IMR-90 (cell line): ENCODE results near the gene SEC23A. TPM values are rescaled to one million over a fixed set of nuclear protein-coding genes. Genes with fewer than 3 reads are reported as not detected.

Source experiments
- ATAC-seq: fragments of 200-7000 bp; cut with Tn5 transposase; 2 replicates; pipeline ENCODE4 v1.9.1; 2020; ENCODE audit warnings: low read depth, mild to moderate bottlenecking, moderate library complexity
- BruUV-seq: library from RNA; stranded (reverse); fragments of 400-500 nt; replicated peaks from 2 replicates; lab custom pipeline; 2021; lab: Mats Ljungman, UMichigan
- CTCF ChIA-PET: fragments of 300-600 bp; formaldehyde crosslinking; extraction: SDS; loops from one replicate; lab custom pipeline; 2021; ENCODE audit warnings: antibody characterized with exemption; lab: Yijun Ruan, JAX
- POLR2A ChIA-PET: fragments of 300-600 bp; sonication (Branson Sonifier 250); formaldehyde crosslinking; loops from one replicate; lab custom pipeline; 2022; ENCODE audit warnings: antibody characterized with exemption; ENCODE audit not compliant: unreplicated experiment; lab: Charles Lee
- DNase-seq: peaks from one replicate; pipeline ENCODE4 v3.0.0; 2013
- H2AFZ ChIP-seq: replicated peaks from 2 replicates; pipeline ENCODE3; 2013; ENCODE audit warnings: low read length, mild to moderate bottlenecking; ENCODE audit not compliant: poor library complexity
- H2AK5ac ChIP-seq: 2 replicates; pipeline ENCODE4 v1.6.1; 2013; ENCODE audit warnings: low read depth, low read length, inconsistent platforms
- H2AK9ac ChIP-seq: replicated peaks from 2 replicates; pipeline ENCODE3; 2013; ENCODE audit warnings: mild to moderate bottlenecking, low read depth, low read length, moderate library complexity; ENCODE audit not compliant: poor library complexity
- H2BK120ac ChIP-seq: 2 replicates; pipeline ENCODE4 v1.6.1; 2013; ENCODE audit warnings: low read depth, low read length, inconsistent platforms
- H2BK15ac ChIP-seq: 3 replicates; pipeline ENCODE4 v1.6.1; 2013; ENCODE audit warnings: low read depth, low read length, inconsistent platforms
- H2BK20ac ChIP-seq: 2 replicates; pipeline ENCODE4 v1.6.1; 2013; ENCODE audit warnings: low read depth, mild to moderate bottlenecking, inconsistent platforms, low read length, moderate library complexity
- H2BK5ac ChIP-seq: 2 replicates; pipeline ENCODE4 v1.6.1; 2013; ENCODE audit warnings: mild to moderate bottlenecking, low read depth, low read length, inconsistent platforms; ENCODE audit not compliant: poor library complexity, severe bottlenecking
- H3K14ac ChIP-seq: replicated peaks from 2 replicates; pipeline ENCODE4 v1.6.1; 2013; ENCODE audit warnings: low read depth, low read length, inconsistent platforms
- H3K18ac ChIP-seq: 2 replicates; pipeline ENCODE4 v1.6.1; 2013; ENCODE audit warnings: low read depth, low read length, control low read depth
- H3K23ac ChIP-seq: 2 replicates; pipeline ENCODE4 v1.6.1; 2013; ENCODE audit warnings: low read depth, low read length, inconsistent platforms
- H3K27ac ChIP-seq: 2 replicates; pipeline ENCODE4 v1.5.1; 2013; ENCODE audit warnings: mild to moderate bottlenecking, control low read depth, low read length; ENCODE audit not compliant: insufficient read depth
- H3K27me3 ChIP-seq: 2 replicates; pipeline ENCODE4 v1.6.1; 2013; ENCODE audit warnings: low read length; ENCODE audit not compliant: control insufficient read depth, insufficient read depth
- H3K36me3 ChIP-seq: 2 replicates; pipeline ENCODE4 v1.6.1; 2013; ENCODE audit warnings: low read length, mixed read lengths; ENCODE audit not compliant: control insufficient read depth, insufficient read depth
- H3K4ac ChIP-seq: 2 replicates; pipeline ENCODE4 v1.6.1; 2013; ENCODE audit warnings: low read depth, low read length, inconsistent platforms
- H3K4me1 ChIP-seq: 2 replicates; pipeline ENCODE4 v1.6.1; 2013; ENCODE audit warnings: low read length, mixed read lengths; ENCODE audit not compliant: control insufficient read depth, insufficient read depth
- H3K4me2 ChIP-seq: 2 replicates; pipeline ENCODE4 v1.6.1; 2013; ENCODE audit warnings: low read depth, mild to moderate bottlenecking, control low read depth, low read length, moderate library complexity
- H3K4me3 ChIP-seq: 2 replicates; pipeline ENCODE4 v1.5.1; 2013; ENCODE audit warnings: low read depth, mild to moderate bottlenecking, control low read depth, low read length, moderate library complexity; ENCODE audit not compliant: insufficient read depth
- H3K56ac ChIP-seq: 2 replicates; pipeline ENCODE4 v1.6.1; 2013; ENCODE audit warnings: low read length, inconsistent platforms; ENCODE audit not compliant: insufficient read depth; ENCODE audit errors: extremely low read depth
- H3K79me1 ChIP-seq, 2 experiments: 2 replicates each; pipeline ENCODE4 v1.6.1; 2013; ENCODE audit warnings: low read length in 2 of 2, inconsistent platforms in 1 of 2, low read depth in 1 of 2
- H3K9ac ChIP-seq: 2 replicates; pipeline ENCODE4 v1.6.1; 2013; ENCODE audit warnings: low read depth, low read length, control low read depth
- H3K9me1 ChIP-seq: 2 replicates; pipeline ENCODE4 v1.6.1; 2013; ENCODE audit warnings: low read length, inconsistent platforms; ENCODE audit not compliant: insufficient read depth
- H3K9me3 ChIP-seq: 2 replicates; pipeline ENCODE4 v1.6.1; 2013; ENCODE audit warnings: low read length; ENCODE audit not compliant: control insufficient read depth, insufficient read depth
- H4K20me1 ChIP-seq: 2 replicates; pipeline ENCODE4 v1.6.1; 2013; ENCODE audit warnings: low read length, inconsistent platforms; ENCODE audit not compliant: insufficient read depth
- H4K5ac ChIP-seq: 2 replicates; pipeline ENCODE4 v1.6.1; 2013; ENCODE audit warnings: mild to moderate bottlenecking, low read depth, low read length, control low read depth
- H4K8ac ChIP-seq, 2 experiments: 2 replicates each; pipeline ENCODE4 v1.6.1; 2013; ENCODE audit warnings: low read depth in 2 of 2, low read length in 2 of 2, control low read depth in 1 of 2, inconsistent platforms in 1 of 2
- H4K91ac ChIP-seq: 2 replicates; pipeline ENCODE4 v1.6.1; 2013; ENCODE audit warnings: low read depth, low read length, inconsistent platforms; ENCODE audit not compliant: insufficient read depth
- BHLHE40 ChIP-seq: fragments of 150-350 bp; IDR thresholded peaks from 2 replicates; pipeline ENCODE4 v1.6.1; 2016; ENCODE audit warnings: mild to moderate bottlenecking, low read depth, low read length
- CEBPB ChIP-seq: IDR thresholded peaks from 2 replicates; pipeline ENCODE4 v1.6.1; 2012; ENCODE audit warnings: low read depth, low read length, improper control_type of control experiment
- CHD1 ChIP-seq: IDR thresholded peaks from 2 replicates; pipeline ENCODE4 v1.6.1; 2012; ENCODE audit warnings: low read depth, low read length, improper control_type of control experiment
- ELK1 ChIP-seq: fragments of 150-350 bp; IDR thresholded peaks from 2 replicates; pipeline ENCODE4 v1.6.1; 2016; ENCODE audit warnings: low read depth, mild to moderate bottlenecking, low read length, moderate library complexity, borderline replicate concordance
- FOS ChIP-seq: fragments of 150-350 bp; IDR thresholded peaks from 2 replicates; pipeline ENCODE4 v1.6.1; 2016; ENCODE audit warnings: low read depth, low read length
- MAFK ChIP-seq: IDR thresholded peaks from 2 replicates; pipeline ENCODE4 v1.6.1; 2012; ENCODE audit warnings: low read depth, low read length, improper control_type of control experiment
- MAZ ChIP-seq: IDR thresholded peaks from 2 replicates; pipeline ENCODE4 v1.6.1; 2012; ENCODE audit warnings: low read depth, mild to moderate bottlenecking, low read length, improper control_type of control experiment, moderate library complexity, borderline replicate concordance
- MXI1 ChIP-seq: IDR thresholded peaks from 2 replicates; pipeline ENCODE4 v1.6.1; 2012; ENCODE audit warnings: low read depth, mild to moderate bottlenecking, low read length, moderate library complexity, borderline replicate concordance
- NFE2L2 ChIP-seq: fragments of 150-350 bp; IDR thresholded peaks from 2 replicates; pipeline ENCODE4 v1.6.1; 2016; ENCODE audit warnings: low read depth, mild to moderate bottlenecking, low read length
- POLR2A ChIP-seq: IDR thresholded peaks from 2 replicates; pipeline ENCODE4 v1.6.1; 2012; ENCODE audit warnings: mild to moderate bottlenecking, low read depth, low read length
- RAD21 ChIP-seq: IDR thresholded peaks from 2 replicates; pipeline ENCODE4 v1.6.1; 2012; ENCODE audit warnings: low read length, improper control_type of control experiment
- RCOR1 ChIP-seq: IDR thresholded peaks from 2 replicates; pipeline ENCODE4 v1.6.1; 2012; ENCODE audit warnings: mild to moderate bottlenecking, low read length, improper control_type of control experiment; ENCODE audit not compliant: insufficient replicate concordance
- RFX5 ChIP-seq: IDR thresholded peaks from 2 replicates; pipeline ENCODE4 v1.8.0; 2012; ENCODE audit warnings: low read depth, mild to moderate bottlenecking, low read length, moderate library complexity
- SMC3 ChIP-seq: fragments of 150-350 bp; IDR thresholded peaks from 2 replicates; pipeline ENCODE4 v1.6.1; 2016; ENCODE audit warnings: low read depth, mild to moderate bottlenecking, antibody characterized with exemption, low read length, moderate library complexity
- WGBS, 2 experiments: methylation state at CpG; one replicate each; pipeline versions ENCODE4 v1.1.5 to v1.1.7; 2013; ENCODE audit warnings: missing lambda C conversion rate in 2 of 2; ENCODE audit not compliant: insufficient read length in 1 of 2; ENCODE audit errors: extremely low coverage in 2 of 2; 5-methylcytosine and 5-hydroxymethylcytosine counted together
- dilution Hi-C: fragments of 300-500 bp; cut with HindIII; formaldehyde crosslinking; loops from one replicate; pipeline ENCODE4 v1.14.3; 2018; ENCODE audit warnings: low sequenced_read_pairs; ENCODE audit not compliant: unreplicated experiment
- in situ Hi-C: fragments of 300-500 bp; cut with MboI; formaldehyde crosslinking; loops from 3 replicates; pipeline ENCODE4 v1.14.3; 2019; ENCODE audit warnings: low sequenced_read_pairs, inconsistent platforms, mixed read lengths
- intact Hi-C: fragments of 100-400 bp; cut with micrococcal nuclease; formaldehyde crosslinking; loops from 2 replicates; pipeline ENCODE4 v1.10.0; 2022
- polyA plus RNA-seq, 3 experiments: library from polyadenylated mRNA; depleted of rRNA; stranded (reverse); fragments of >200 nt; gene quantifications; 2 replicates each; pipeline ENCODE4 v1.2.3, GENCODE V29; 2012; ENCODE audit warnings: low replicate concordance in 1 of 3
- total RNA-seq: library from RNA; depleted of rRNA; stranded (reverse); fragments of >200 nt; gene quantifications from 2 replicates; pipeline ENCODE4 v1.2.3, GENCODE V29; 2012
- TF ChIP-seq, protein P1 (sequence below): conservative IDR thresholded peaks from 2 replicates; pipeline ENCODE4 v1.5.1; 2012; ENCODE audit warnings: mild to moderate bottlenecking, low read depth, low read length, improper control_type of control experiment
- TF ChIP-seq, protein P2 (sequence below): fragments of 150-350 bp; IDR thresholded peaks from 2 replicates; pipeline ENCODE4 v1.6.1; 2017; ENCODE audit warnings: mild to moderate bottlenecking, antibody characterized with exemption, low read length, low read depth

The SEC23A gene
- total and polyA plus RNA-seq, 2 of the 4 experiments (the other 2 are of a cell fraction), result 141 to 609 TPM

GRCh38 chr14:38982278-38982677 lies 120.8 kb downstream of the SEC23A start:
- H3K27me3 ChIP-seq, result no peaks in the 10 kb centered on the region
- no peak overlapping the region for H3K4ac ChIP-seq
- H2AFZ ChIP-seq, result no peak overlapping the region
- DNase-seq, result no peak
- H3K27ac ChIP-seq, result no peak overlapping the region
- dilution Hi-C loops (no loop called here), in situ Hi-C loops (no loop called here), intact Hi-C loops (no loop called here)
- H3K4me3 ChIP-seq, result no peak overlapping the region
- H2BK20ac ChIP-seq, result no peak overlapping the region
- no peak overlapping the region for H2BK120ac ChIP-seq
- H4K5ac ChIP-seq, result no peak overlapping the region
- no peak overlapping the region for H3K23ac ChIP-seq
- no peak overlapping the region for H4K91ac ChIP-seq
- no peak overlapping the region for H2AK5ac ChIP-seq
- ChIA-PET CTCF (no interaction called here), POLR2A (no interaction called here)
- no peaks in the 10 kb centered on the region for H3K4me1 ChIP-seq
- H3K18ac ChIP-seq, result no peak overlapping the region
- no peaks in the 10 kb centered on the region for H3K9me3 ChIP-seq
- no peak overlapping the region for H2BK15ac ChIP-seq
- H3K56ac ChIP-seq, result no peak overlapping the region
- no peaks in the 10 kb centered on the region for H4K20me1 ChIP-seq
- no peak overlapping the region for H2BK5ac ChIP-seq
- ATAC-seq, result no peak
- no peak overlapping the region for H2AK9ac ChIP-seq
- BruUV-seq, result no TSS peak
- H3K9ac ChIP-seq, result no peak overlapping the region
- no peak overlapping the region for H3K14ac ChIP-seq
- no peak overlapping the region for H4K8ac ChIP-seq
- no CpG with 5 or more reads among the region's 3 CpGs for WGBS, 2 experiments
- H3K4me2 ChIP-seq, result no peak overlapping the region
- TF ChIP-seq, protein P1, sequence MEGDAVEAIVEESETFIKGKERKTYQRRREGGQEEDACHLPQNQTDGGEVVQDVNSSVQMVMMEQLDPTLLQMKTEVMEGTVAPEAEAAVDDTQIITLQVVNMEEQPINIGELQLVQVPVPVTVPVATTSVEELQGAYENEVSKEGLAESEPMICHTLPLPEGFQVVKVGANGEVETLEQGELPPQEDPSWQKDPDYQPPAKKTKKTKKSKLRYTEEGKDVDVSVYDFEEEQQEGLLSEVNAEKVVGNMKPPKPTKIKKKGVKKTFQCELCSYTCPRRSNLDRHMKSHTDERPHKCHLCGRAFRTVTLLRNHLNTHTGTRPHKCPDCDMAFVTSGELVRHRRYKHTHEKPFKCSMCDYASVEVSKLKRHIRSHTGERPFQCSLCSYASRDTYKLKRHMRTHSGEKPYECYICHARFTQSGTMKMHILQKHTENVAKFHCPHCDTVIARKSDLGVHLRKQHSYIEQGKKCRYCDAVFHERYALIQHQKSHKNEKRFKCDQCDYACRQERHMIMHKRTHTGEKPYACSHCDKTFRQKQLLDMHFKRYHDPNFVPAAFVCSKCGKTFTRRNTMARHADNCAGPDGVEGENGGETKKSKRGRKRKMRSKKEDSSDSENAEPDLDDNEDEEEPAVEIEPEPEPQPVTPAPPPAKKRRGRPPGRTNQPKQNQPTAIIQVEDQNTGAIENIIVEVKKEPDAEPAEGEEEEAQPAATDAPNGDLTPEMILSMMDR, result no peak
- no peak for TF ChIP-seq SMC3
- TF ChIP-seq MXI1, result no peak
- TF ChIP-seq RCOR1, result no peak
- no peak for TF ChIP-seq BHLHE40
- TF ChIP-seq ELK1, result no peak
- no peak for TF ChIP-seq FOS
- no peak for TF ChIP-seq NFE2L2
- TF ChIP-seq MAFK, result no peak
- no peak for TF ChIP-seq RFX5
- TF ChIP-seq POLR2A, result no peak
- no peak for TF ChIP-seq CHD1
- no peak for TF ChIP-seq MAZ
- no peak for TF ChIP-seq CEBPB
- TF ChIP-seq RAD21, result no peak
- TF ChIP-seq, protein P2, sequence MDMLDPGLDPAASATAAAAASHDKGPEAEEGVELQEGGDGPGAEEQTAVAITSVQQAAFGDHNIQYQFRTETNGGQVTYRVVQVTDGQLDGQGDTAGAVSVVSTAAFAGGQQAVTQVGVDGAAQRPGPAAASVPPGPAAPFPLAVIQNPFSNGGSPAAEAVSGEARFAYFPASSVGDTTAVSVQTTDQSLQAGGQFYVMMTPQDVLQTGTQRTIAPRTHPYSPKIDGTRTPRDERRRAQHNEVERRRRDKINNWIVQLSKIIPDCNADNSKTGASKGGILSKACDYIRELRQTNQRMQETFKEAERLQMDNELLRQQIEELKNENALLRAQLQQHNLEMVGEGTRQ, result no peak
- H3K9me1 ChIP-seq, result no peaks in the 10 kb centered on the region
- H3K36me3 ChIP-seq, result no peaks in the 10 kb centered on the region
- H3K79me1 ChIP-seq, result no peaks in the 10 kb centered on the region
